ENCODE measurements around the gene LTBP2.

DNA sequence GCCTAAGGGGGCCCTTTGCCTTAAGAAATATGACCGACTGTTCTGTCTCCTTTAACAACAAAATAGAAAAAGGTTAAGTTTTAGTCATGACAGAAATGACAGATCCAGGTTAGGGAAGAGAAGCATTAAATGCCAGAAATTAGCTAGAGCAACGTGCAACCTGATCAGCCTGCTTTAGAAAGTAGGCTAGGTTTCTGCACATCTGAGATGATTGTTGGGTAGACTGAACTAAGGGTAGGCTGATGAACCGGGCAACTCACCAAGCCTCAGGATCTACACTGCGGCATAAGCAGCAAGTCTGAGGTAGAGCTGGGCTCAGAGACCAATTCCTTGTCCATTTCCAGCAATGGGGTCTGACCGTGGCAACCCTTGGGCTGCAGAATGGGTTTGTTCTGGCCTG, 148.3 kb downstream of the LTBP2 start:
- TF ChIP-seq, protein P1, sequence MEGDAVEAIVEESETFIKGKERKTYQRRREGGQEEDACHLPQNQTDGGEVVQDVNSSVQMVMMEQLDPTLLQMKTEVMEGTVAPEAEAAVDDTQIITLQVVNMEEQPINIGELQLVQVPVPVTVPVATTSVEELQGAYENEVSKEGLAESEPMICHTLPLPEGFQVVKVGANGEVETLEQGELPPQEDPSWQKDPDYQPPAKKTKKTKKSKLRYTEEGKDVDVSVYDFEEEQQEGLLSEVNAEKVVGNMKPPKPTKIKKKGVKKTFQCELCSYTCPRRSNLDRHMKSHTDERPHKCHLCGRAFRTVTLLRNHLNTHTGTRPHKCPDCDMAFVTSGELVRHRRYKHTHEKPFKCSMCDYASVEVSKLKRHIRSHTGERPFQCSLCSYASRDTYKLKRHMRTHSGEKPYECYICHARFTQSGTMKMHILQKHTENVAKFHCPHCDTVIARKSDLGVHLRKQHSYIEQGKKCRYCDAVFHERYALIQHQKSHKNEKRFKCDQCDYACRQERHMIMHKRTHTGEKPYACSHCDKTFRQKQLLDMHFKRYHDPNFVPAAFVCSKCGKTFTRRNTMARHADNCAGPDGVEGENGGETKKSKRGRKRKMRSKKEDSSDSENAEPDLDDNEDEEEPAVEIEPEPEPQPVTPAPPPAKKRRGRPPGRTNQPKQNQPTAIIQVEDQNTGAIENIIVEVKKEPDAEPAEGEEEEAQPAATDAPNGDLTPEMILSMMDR (IDR thresholded peaks at IDR 0.05), result no peak
- TF ChIP-seq EP300 (IDR thresholded peaks at IDR 0.05), result no peak
- no peak for TF ChIP-seq POLR2AphosphoS2 (conservative IDR thresholded peaks at IDR 0.05; ENCODE audit: low read length)
